ENCODE results near the gene TANC1.
A peak's percentile ranks its signal among the peaks of the same experiment; 100 is the strongest.

TANC1 gene

GRCh38 chr2:159211447-159212396 lies 243.3 kb downstream of the TANC1 start:
- H3K9ac ChIP-seq (ENCODE audit: low read depth, low read length) = no peak overlapping the region
- no peaks in the 10 kb centered on the region for H3K9me3 ChIP-seq (ENCODE audit: insufficient read depth, low read depth, low read length)
- peak overlapping the region; percentile 42 for H3K4me3 ChIP-seq (ENCODE audit: low read length)
- peaks cover 17% of the 10 kb centered on the region for H3K4me1 ChIP-seq (ENCODE audit: insufficient read depth, low read length)
- no peak overlapping the region for H3K27ac ChIP-seq (ENCODE audit: low read length)
- H3K36me3 ChIP-seq (ENCODE audit: insufficient read depth, low read depth, low read length) = no peaks in the 10 kb centered on the region
- peaks cover 80% of the 10 kb centered on the region for H3K27me3 ChIP-seq (ENCODE audit: insufficient read depth, low read length)

- no peaks in the 10 kb centered on the region for H3K36me3 ChIP-seq (ENCODE audit: insufficient read depth, low read depth, low read length)
- no peaks in the 10 kb centered on the region for H3K9me3 ChIP-seq (ENCODE audit: insufficient read depth, low read depth, low read length)
- no peak overlapping the region for H3K9ac ChIP-seq (ENCODE audit: low read depth, low read length)
- H3K4me3 ChIP-seq (ENCODE audit: low read length) = no peak overlapping the region
- peaks cover 80% of the 10 kb centered on the region for H3K27me3 ChIP-seq (ENCODE audit: insufficient read depth, low read length)
- no peak overlapping the region for H3K27ac ChIP-seq (ENCODE audit: low read length)
- H3K4me1 ChIP-seq (ENCODE audit: insufficient read depth, low read length) = peaks cover 17% of the 10 kb centered on the region
Observed at GRCh38 chr2:159213296-159213695, 244.9 kb downstream of the TANC1 start.

- Histone ChIP-seq H3K4me3 (ENCODE audit: low read length) (no peak overlapping the region), H3K27ac (ENCODE audit: low read length) (no peak overlapping the region), H3K9me3 (ENCODE audit: insufficient read depth, low read depth, low read length) (no peaks in the 10 kb centered on the region), H3K36me3 (ENCODE audit: insufficient read depth, low read depth, low read length) (no peaks in the 10 kb centered on the region), H3K27me3 (ENCODE audit: insufficient read depth, low read length) (peaks cover 69% of the 10 kb centered on the region), H3K4me1 (ENCODE audit: insufficient read depth, low read length) (peaks cover 17% of the 10 kb centered on the region), H3K9ac (ENCODE audit: low read depth, low read length) (no peak overlapping the region)
Observed at GRCh38 chr2:159214325-159214865, 246.0 kb downstream of the TANC1 start.

GRCh38 chr2:159215116-159215515 lies 246.7 kb downstream of the TANC1 start:
- H3K36me3 ChIP-seq (ENCODE audit: insufficient read depth, low read depth, low read length) = no peaks in the 10 kb centered on the region
- H3K4me3 ChIP-seq (ENCODE audit: low read length) = no peak overlapping the region
- peaks cover 17% of the 10 kb centered on the region for H3K4me1 ChIP-seq (ENCODE audit: insufficient read depth, low read length)
- H3K9ac ChIP-seq (ENCODE audit: low read depth, low read length) = no peak overlapping the region
- no peaks in the 10 kb centered on the region for H3K9me3 ChIP-seq (ENCODE audit: insufficient read depth, low read depth, low read length)
- no peak overlapping the region for H3K27ac ChIP-seq (ENCODE audit: low read length)
- H3K27me3 ChIP-seq (ENCODE audit: insufficient read depth, low read length) = peaks cover 62% of the 10 kb centered on the region

GRCh38 chr2:159217676-159218075 lies 249.2 kb downstream of the TANC1 start:
- Histone ChIP-seq H3K4me3 (ENCODE audit: low read length) (no peak overlapping the region), H3K9ac (ENCODE audit: low read depth, low read length) (no peak overlapping the region), H3K36me3 (ENCODE audit: insufficient read depth, low read depth, low read length) (no peaks in the 10 kb centered on the region), H3K9me3 (ENCODE audit: insufficient read depth, low read depth, low read length) (no peaks in the 10 kb centered on the region), H3K27me3 (ENCODE audit: insufficient read depth, low read length) (peaks cover 43% of the 10 kb centered on the region), H3K4me1 (ENCODE audit: insufficient read depth, low read length) (peaks cover 3% of the 10 kb centered on the region; the same call in 1 of the 2 replicates), H3K27ac (ENCODE audit: low read length) (no peak overlapping the region)

GRCh38 chr2:159218389-159218788 lies 249.9 kb downstream of the TANC1 start:
- H3K27ac ChIP-seq (ENCODE audit: low read length) = no peak overlapping the region
- no peaks in the 10 kb centered on the region for H3K36me3 ChIP-seq (ENCODE audit: insufficient read depth, low read depth, low read length)
- H3K9ac ChIP-seq (ENCODE audit: low read depth, low read length) = no peak overlapping the region
- H3K4me3 ChIP-seq (ENCODE audit: low read length) = no peak overlapping the region
- H3K27me3 ChIP-seq (ENCODE audit: insufficient read depth, low read length) = peaks cover 35% of the 10 kb centered on the region
- H3K9me3 ChIP-seq (ENCODE audit: insufficient read depth, low read depth, low read length) = no peaks in the 10 kb centered on the region
- H3K4me1 ChIP-seq (ENCODE audit: insufficient read depth, low read length) = no peaks in the 10 kb centered on the region

- no peaks in the 10 kb centered on the region for H3K9me3 ChIP-seq (ENCODE audit: insufficient read depth, low read depth, low read length)
- no peaks in the 10 kb centered on the region for H3K4me1 ChIP-seq (ENCODE audit: insufficient read depth, low read length)
- H3K9ac ChIP-seq (ENCODE audit: low read depth, low read length) = no peak overlapping the region
- peaks cover 24% of the 10 kb centered on the region for H3K27me3 ChIP-seq (ENCODE audit: insufficient read depth, low read length)
- H3K36me3 ChIP-seq (ENCODE audit: insufficient read depth, low read depth, low read length) = no peaks in the 10 kb centered on the region
- H3K27ac ChIP-seq (ENCODE audit: low read length) = no peak overlapping the region
- no peak overlapping the region for H3K4me3 ChIP-seq (ENCODE audit: low read length)
Observed at GRCh38 chr2:159219394-159219998, 251.1 kb downstream of the TANC1 start.

- H3K4me3 ChIP-seq (ENCODE audit: low read length) = no peak overlapping the region
- no peaks in the 10 kb centered on the region for H3K27me3 ChIP-seq (ENCODE audit: insufficient read depth, low read length)
- no peaks in the 10 kb centered on the region for H3K4me1 ChIP-seq (ENCODE audit: insufficient read depth, low read length)
- H3K9me3 ChIP-seq (ENCODE audit: insufficient read depth, low read depth, low read length) = no peaks in the 10 kb centered on the region
- H3K36me3 ChIP-seq (ENCODE audit: insufficient read depth, low read depth, low read length) = no peaks in the 10 kb centered on the region; the same call in 1 of the 2 replicates
- H3K9ac ChIP-seq (ENCODE audit: low read depth, low read length) = no peak overlapping the region
- H3K27ac ChIP-seq (ENCODE audit: low read length) = no peak overlapping the region
Observed at GRCh38 chr2:159224061-159224813, 255.8 kb downstream of the TANC1 start.

DNA sequence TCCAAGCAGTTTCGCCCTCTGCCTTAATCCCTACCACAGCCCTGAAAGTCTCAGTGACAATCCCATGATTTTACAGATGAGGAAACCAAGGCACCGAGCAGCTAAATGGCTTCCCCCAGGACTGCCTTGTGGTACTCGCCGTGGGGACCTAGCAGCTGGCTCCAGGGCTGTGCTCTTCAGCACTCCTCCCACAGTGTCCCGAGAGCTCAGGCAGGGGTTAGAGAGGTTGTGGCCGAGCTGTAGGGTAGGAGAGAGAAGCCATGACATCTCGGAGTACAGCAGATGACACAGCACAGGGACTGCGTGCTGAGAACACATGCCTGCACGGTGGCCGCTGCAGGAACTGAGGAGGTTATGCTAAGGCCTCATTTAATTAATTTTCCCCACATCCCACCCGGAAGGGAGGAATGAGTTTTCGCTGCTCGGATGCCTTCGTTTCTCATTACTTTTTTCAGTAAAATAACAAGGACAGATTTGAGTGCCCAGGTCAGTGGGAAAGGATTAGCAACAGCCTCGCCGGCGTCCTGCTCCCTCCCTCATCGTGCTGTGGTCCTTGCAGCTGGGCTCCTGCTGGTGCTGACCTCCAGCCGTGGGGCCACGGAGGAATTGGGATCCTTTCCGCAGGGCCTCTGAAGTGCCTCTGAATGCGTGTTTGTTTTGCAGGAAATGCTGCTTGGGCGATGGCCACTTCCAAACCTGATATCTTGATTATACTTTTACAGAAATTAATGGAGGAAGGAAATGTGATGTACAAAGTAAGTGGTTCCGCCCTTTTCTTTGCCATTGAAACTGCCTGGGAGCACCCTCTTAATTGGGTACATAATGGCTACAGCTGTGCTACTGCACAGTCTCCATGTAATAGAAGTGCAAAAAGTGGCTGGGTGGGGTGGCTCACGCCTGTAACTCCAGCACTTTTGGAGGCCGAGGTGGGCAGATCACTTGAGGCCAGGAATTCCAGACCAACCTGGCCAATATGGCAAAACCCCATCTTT lies 256.9 kb downstream of the TANC1 start:
- H3K27me3 ChIP-seq (ENCODE audit: insufficient read depth, low read length) = no peaks in the 10 kb centered on the region
- peaks cover 8% of the 10 kb centered on the region; the same call in 1 of the 2 replicates for H3K36me3 ChIP-seq (ENCODE audit: insufficient read depth, low read depth, low read length)
- no peaks in the 10 kb centered on the region for H3K9me3 ChIP-seq (ENCODE audit: insufficient read depth, low read depth, low read length)
- H3K27ac ChIP-seq (ENCODE audit: low read length) = no peak overlapping the region
- H3K4me1 ChIP-seq (ENCODE audit: insufficient read depth, low read length) = no peaks in the 10 kb centered on the region
- H3K9ac ChIP-seq (ENCODE audit: low read depth, low read length) = no peak overlapping the region
- no peak overlapping the region for H3K4me3 ChIP-seq (ENCODE audit: low read length)

- Histone ChIP-seq H3K4me3 (ENCODE audit: low read length) (no peak overlapping the region), H3K9ac (ENCODE audit: low read depth, low read length) (no peak overlapping the region), H3K27me3 (ENCODE audit: insufficient read depth, low read length) (no peaks in the 10 kb centered on the region), H3K27ac (ENCODE audit: low read length) (no peak overlapping the region), H3K4me1 (ENCODE audit: insufficient read depth, low read length) (no peaks in the 10 kb centered on the region), H3K36me3 (ENCODE audit: insufficient read depth, low read depth, low read length) (peaks cover 13% of the 10 kb centered on the region; the same call in 1 of the 2 replicates), H3K9me3 (ENCODE audit: insufficient read depth, low read depth, low read length) (no peaks in the 10 kb centered on the region)
Observed at GRCh38 chr2:159226059-159226461, 257.6 kb downstream of the TANC1 start.

All from iPS-20b (cell line).